GM21390 (cell line): ENCODE results near the gene TNFRSF6B.
"Not testable (repeated sequence)": the region's sequence is repeated elsewhere in the genome, so short reads cannot be mapped to it uniquely, and the experiment has no call there.

ENCODE experiments used
- ATAC-seq: cut with Tn5 transposase; IDR thresholded peaks from one replicate; pipeline ENCODE4 v1.9.1; 2021; ENCODE audit not compliant: unreplicated experiment

The TNFRSF6B gene

GRCh38 chr20:63661959-63662812 lies 34.3 kb upstream of the TNFRSF6B start:
- ATAC-seq = no peak

- ATAC-seq = no peak
These were observed 33.7 kb upstream of the TNFRSF6B start for GRCh38 chr20:63662813-63663189.

GRCh38 chr20:63663332-63664066 lies 33.0 kb upstream of the TNFRSF6B start:
- no peak for ATAC-seq

GRCh38 chr20:63664143-63664851 lies 32.2 kb upstream of the TNFRSF6B start:
- ATAC-seq = no peak

- ATAC-seq = no peak
These were observed 31.4 kb upstream of the TNFRSF6B start for GRCh38 chr20:63664861-63665594.

- ATAC-seq = no peak
These were observed 30.7 kb upstream of the TNFRSF6B start for GRCh38 chr20:63665708-63666107.

GRCh38 chr20:63667858-63668257 lies 28.6 kb upstream of the TNFRSF6B start:
- ATAC-seq = no peak

- ATAC-seq = no peak
These were observed 28.1 kb upstream of the TNFRSF6B start for GRCh38 chr20:63668351-63668750.

- ATAC-seq = not testable (repeated sequence)
These were observed 24.8 kb upstream of the TNFRSF6B start for GRCh38 chr20:63671695-63672094.

GRCh38 chr20:63672666-63673065 lies 23.8 kb upstream of the TNFRSF6B start:
- ATAC-seq = no peak

GRCh38 chr20:63673951-63674350 lies 22.5 kb upstream of the TNFRSF6B start:
- no peak for ATAC-seq

GRCh38 chr20:63675681-63676368 lies 20.6 kb upstream of the TNFRSF6B start:
- no peak for ATAC-seq

- no peak for ATAC-seq
These were observed 18.4 kb upstream of the TNFRSF6B start for GRCh38 chr20:63678071-63678470.

- ATAC-seq = no peak
These were observed 17.6 kb upstream of the TNFRSF6B start for GRCh38 chr20:63678667-63679465.

- no peak for ATAC-seq
These were observed 16.6 kb upstream of the TNFRSF6B start for GRCh38 chr20:63679799-63680305.

GRCh38 chr20:63680427-63680826 lies 16.0 kb upstream of the TNFRSF6B start:
- ATAC-seq = no peak

- no peak for ATAC-seq
These were observed 15.4 kb upstream of the TNFRSF6B start for GRCh38 chr20:63680857-63681608.

GRCh38 chr20:63681609-63682142 lies 14.8 kb upstream of the TNFRSF6B start:
- ATAC-seq = no peak
